ENCODE results near the gene DENND6B.

DNA sequence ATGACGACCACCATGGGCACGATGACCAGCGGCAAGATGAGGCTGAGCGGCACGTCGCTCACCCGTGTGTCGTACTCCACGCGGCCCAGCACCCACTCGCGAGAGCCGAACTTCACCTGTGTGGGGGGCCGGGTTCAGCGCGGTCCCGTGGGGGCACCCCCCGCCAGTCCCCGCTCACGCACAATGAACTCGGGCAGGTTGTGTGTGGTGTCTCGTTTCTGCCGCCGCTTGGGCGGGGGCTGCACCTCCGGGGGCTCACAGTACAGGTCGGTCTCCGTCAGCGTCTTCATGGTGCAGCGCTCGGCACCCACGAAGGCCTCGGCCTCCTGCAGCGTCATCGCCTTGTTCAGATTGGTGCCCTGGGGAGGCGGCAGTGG is 45.4 kb downstream of the DENND6B start:
- no peak for TF ChIP-seq GABPA (IDR thresholded peaks at IDR 0.05 in 1 of 2, conservative IDR thresholded peaks at IDR 0.05 in 1 of 2)
- no peak for TF ChIP-seq TAF1 (conservative IDR thresholded peaks at IDR 0.05)
- TF ChIP-seq, protein P1, sequence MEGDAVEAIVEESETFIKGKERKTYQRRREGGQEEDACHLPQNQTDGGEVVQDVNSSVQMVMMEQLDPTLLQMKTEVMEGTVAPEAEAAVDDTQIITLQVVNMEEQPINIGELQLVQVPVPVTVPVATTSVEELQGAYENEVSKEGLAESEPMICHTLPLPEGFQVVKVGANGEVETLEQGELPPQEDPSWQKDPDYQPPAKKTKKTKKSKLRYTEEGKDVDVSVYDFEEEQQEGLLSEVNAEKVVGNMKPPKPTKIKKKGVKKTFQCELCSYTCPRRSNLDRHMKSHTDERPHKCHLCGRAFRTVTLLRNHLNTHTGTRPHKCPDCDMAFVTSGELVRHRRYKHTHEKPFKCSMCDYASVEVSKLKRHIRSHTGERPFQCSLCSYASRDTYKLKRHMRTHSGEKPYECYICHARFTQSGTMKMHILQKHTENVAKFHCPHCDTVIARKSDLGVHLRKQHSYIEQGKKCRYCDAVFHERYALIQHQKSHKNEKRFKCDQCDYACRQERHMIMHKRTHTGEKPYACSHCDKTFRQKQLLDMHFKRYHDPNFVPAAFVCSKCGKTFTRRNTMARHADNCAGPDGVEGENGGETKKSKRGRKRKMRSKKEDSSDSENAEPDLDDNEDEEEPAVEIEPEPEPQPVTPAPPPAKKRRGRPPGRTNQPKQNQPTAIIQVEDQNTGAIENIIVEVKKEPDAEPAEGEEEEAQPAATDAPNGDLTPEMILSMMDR (IDR thresholded peaks at IDR 0.05; ENCODE audit: low read depth, low read length, missing input control) = no peak

Measured in liver (tissue), 3 donors.